MM.1S (cell line): ENCODE measurements around the gene OSBPL10.

Experiments
- DNase-seq: peaks from one replicate; pipeline ENCODE4 v3.0.0-alpha.2; 2015
- H2AFZ ChIP-seq: fragments of 300-600 bp; sonication (generic); 2 replicates; pipeline ENCODE4 v1.6.0; 2016; ENCODE audit warnings: antibody characterized with exemption, low read length
- H3F3A ChIP-seq: fragments of 300-600 bp; sonication (generic); 2 replicates; pipeline ENCODE4 v1.6.1; 2016; ENCODE audit warnings: mild to moderate bottlenecking, antibody characterized with exemption, low read length, moderate library complexity, mixed read lengths; ENCODE audit not compliant: insufficient read depth
- H3K27ac ChIP-seq: fragments of 300-600 bp; sonication (generic); 2 replicates; pipeline ENCODE4 v1.5.1; 2016; ENCODE audit warnings: mild to moderate bottlenecking, low read length
- H3K27me3 ChIP-seq: fragments of 300-600 bp; sonication (generic); replicated peaks from 2 replicates; pipeline ENCODE4 v1.6.0; 2016; ENCODE audit warnings: low read length; ENCODE audit not compliant: insufficient read depth
- H3K36me3 ChIP-seq: fragments of 300-600 bp; sonication (generic); replicated peaks from 2 replicates; pipeline ENCODE4 v1.6.1; 2016; ENCODE audit warnings: mild to moderate bottlenecking, low read length, mixed read lengths; ENCODE audit not compliant: insufficient read depth
- H3K4me1 ChIP-seq: fragments of 300-600 bp; sonication (generic); 2 replicates; pipeline ENCODE4 v1.6.1; 2016; ENCODE audit warnings: low read length, mixed read lengths
- H3K4me2 ChIP-seq: fragments of 300-600 bp; sonication (generic); 2 replicates; pipeline ENCODE4 v1.6.0; 2016; ENCODE audit warnings: low read depth, low read length
- H3K4me3 ChIP-seq: fragments of 300-600 bp; sonication (generic); 2 replicates; pipeline ENCODE4 v1.5.1; 2016; ENCODE audit warnings: low read length, mixed read lengths
- H3K79me2 ChIP-seq: fragments of 300-600 bp; sonication (generic); 2 replicates; pipeline ENCODE4 v1.6.1; 2016; ENCODE audit warnings: mixed run types, low read length, mixed read lengths
- H3K9ac ChIP-seq: fragments of 300-600 bp; sonication (generic); 2 replicates; pipeline ENCODE4 v1.6.1; 2016; ENCODE audit warnings: low read length, mixed read lengths
- H3K9me2 ChIP-seq: fragments of 300-600 bp; sonication (generic); replicated peaks from 2 replicates; pipeline ENCODE4 v1.6.1; 2016; ENCODE audit warnings: mild to moderate bottlenecking, low read length, mixed read lengths; ENCODE audit not compliant: insufficient read depth
- H3K9me3 ChIP-seq: fragments of 300-600 bp; sonication (generic); replicated peaks from 2 replicates; pipeline ENCODE4 v1.6.1; 2016; ENCODE audit warnings: mild to moderate bottlenecking, low read length, mixed read lengths; ENCODE audit not compliant: insufficient read depth
- H4K20me1 ChIP-seq: fragments of 300-600 bp; sonication (generic); 2 replicates; pipeline ENCODE4 v1.6.1; 2016; ENCODE audit warnings: mild to moderate bottlenecking, low read length, moderate library complexity, mixed read lengths; ENCODE audit not compliant: insufficient read depth
- CTCF ChIP-seq: fragments of 300-600 bp; sonication (generic); IDR thresholded peaks from 2 replicates; pipeline ENCODE4 v1.5.1; 2016; ENCODE audit warnings: antibody characterized with exemption, low read length, mixed read lengths
- EZH2 ChIP-seq: fragments of 300-600 bp; sonication (generic); optimal IDR thresholded peaks from 2 replicates; pipeline ENCODE3; 2017; ENCODE audit warnings: low read depth, mild to moderate bottlenecking, antibody characterized with exemption, low read length, mixed read lengths
- EZH2phosphoT487 ChIP-seq: fragments of 300-600 bp; sonication (generic); IDR thresholded peaks from 2 replicates; pipeline ENCODE4 v1.6.1; 2018; ENCODE audit warnings: antibody characterized with exemption, low read length

OSBPL10 gene

GRCh38 chr3:31926543-31926942, 54.5 kb downstream of the OSBPL10 start:
- H3K79me2 ChIP-seq = no peaks in the 10 kb centered on the region
- no peaks in the 10 kb centered on the region for H4K20me1 ChIP-seq
- H3F3A ChIP-seq = no peaks in the 10 kb centered on the region
- no peak overlapping the region for H3K4me3 ChIP-seq
- no peak overlapping the region for H3K27ac ChIP-seq
- no peaks in the 10 kb centered on the region for H3K9me3 ChIP-seq
- H3K36me3 ChIP-seq = no peaks in the 10 kb centered on the region
- H3K4me2 ChIP-seq = no peak overlapping the region
- no peak for TF ChIP-seq EZH2
- no peak for TF ChIP-seq CTCF
- no peak for TF ChIP-seq EZH2phosphoT487
- no peak overlapping the region for H2AFZ ChIP-seq
- no peak for DNase-seq
- H3K27me3 ChIP-seq = no peaks in the 10 kb centered on the region
- no peaks in the 10 kb centered on the region for H3K9me2 ChIP-seq
- 0 out of 2 replicates have a peak, but pooled peaks cover 4% of the 10 kb centered on the region for H3K4me1 ChIP-seq
- H3K9ac ChIP-seq = no peak overlapping the region

GRCh38 chr3:31925271-31925630, 55.8 kb downstream of the OSBPL10 start:
- H4K20me1 ChIP-seq = no peaks in the 10 kb centered on the region
- TF ChIP-seq EZH2 (no peak), CTCF (no peak), EZH2phosphoT487 (no peak)
- H3K36me3 ChIP-seq = no peaks in the 10 kb centered on the region
- no peaks in the 10 kb centered on the region for H3K9me3 ChIP-seq
- H3K4me2 ChIP-seq = peak overlapping the region; percentile 8; the same call in 1 of the 2 replicates
- H3K4me1 ChIP-seq = 0 out of 2 replicates have a peak, but pooled peaks cover 4% of the 10 kb centered on the region
- H3K27me3 ChIP-seq = no peaks in the 10 kb centered on the region
- no peaks in the 10 kb centered on the region for H3K9me2 ChIP-seq
- no peak overlapping the region for H3K9ac ChIP-seq
- no peak overlapping the region for H3K27ac ChIP-seq
- H3K79me2 ChIP-seq = no peaks in the 10 kb centered on the region
- no peaks in the 10 kb centered on the region for H3F3A ChIP-seq
- peak overlapping the region; percentile 4; the same call in 1 of the 2 replicates for H2AFZ ChIP-seq
- H3K4me3 ChIP-seq = no peak overlapping the region
- DNase-seq = no peak

- no peak overlapping the region for H3K9ac ChIP-seq
- H3K36me3 ChIP-seq = no peaks in the 10 kb centered on the region
- no peaks in the 10 kb centered on the region for H3K9me3 ChIP-seq
- H3K4me1 ChIP-seq = 0 out of 2 replicates have a peak, but pooled peaks cover 4% of the 10 kb centered on the region
- no peak overlapping the region for H3K4me3 ChIP-seq
- H3K4me2 ChIP-seq = peak overlapping the region; percentile 8; the same call in 1 of the 2 replicates
- H4K20me1 ChIP-seq = no peaks in the 10 kb centered on the region
- H3K27me3 ChIP-seq = no peaks in the 10 kb centered on the region
- H3K27ac ChIP-seq = no peak overlapping the region
- no peaks in the 10 kb centered on the region for H3K79me2 ChIP-seq
- H3F3A ChIP-seq = no peaks in the 10 kb centered on the region
- H3K9me2 ChIP-seq = no peaks in the 10 kb centered on the region
- DNase-seq = no peak
- H2AFZ ChIP-seq = peak overlapping the region; percentile 4; the same call in 1 of the 2 replicates
- TF ChIP-seq CTCF (no peak), EZH2 (no peak), EZH2phosphoT487 (no peak)
Measured at GRCh38 chr3:31924610-31925270, 56.3 kb downstream of the OSBPL10 start.
